Subcutaneous adipose tissue (tissue), 4 donors: Measurements from ENCODE around the gene FLCN. TPM values are rescaled to one million over a fixed set of nuclear protein-coding genes. Genes with fewer than 3 reads are reported as not detected.

Experiments
- total RNA-seq, 4 donors: library from RNA; depleted of rRNA; stranded (reverse); fragments of >200 nt; gene quantifications; one replicate each; pipeline ENCODE4 v1.1.0, GENCODE V29; 2016
- TF ChIP-seq, protein P1 (sequence below): fragments of 450-650 bp; IDR thresholded peaks from one replicate; pipeline ENCODE4 v1.5.1; 2016; ENCODE audit warnings: low read depth, mild to moderate bottlenecking, control low read depth, antibody characterized with exemption, moderate library complexity

Gene FLCN
- total RNA-seq, 4 donors from 2014 or later = 25.4 to 123 (median 69.6) TPM

GRCh38 chr17:17232303-17232621 lies 4.7 kb downstream of the FLCN start:
- TF ChIP-seq, protein P1, sequence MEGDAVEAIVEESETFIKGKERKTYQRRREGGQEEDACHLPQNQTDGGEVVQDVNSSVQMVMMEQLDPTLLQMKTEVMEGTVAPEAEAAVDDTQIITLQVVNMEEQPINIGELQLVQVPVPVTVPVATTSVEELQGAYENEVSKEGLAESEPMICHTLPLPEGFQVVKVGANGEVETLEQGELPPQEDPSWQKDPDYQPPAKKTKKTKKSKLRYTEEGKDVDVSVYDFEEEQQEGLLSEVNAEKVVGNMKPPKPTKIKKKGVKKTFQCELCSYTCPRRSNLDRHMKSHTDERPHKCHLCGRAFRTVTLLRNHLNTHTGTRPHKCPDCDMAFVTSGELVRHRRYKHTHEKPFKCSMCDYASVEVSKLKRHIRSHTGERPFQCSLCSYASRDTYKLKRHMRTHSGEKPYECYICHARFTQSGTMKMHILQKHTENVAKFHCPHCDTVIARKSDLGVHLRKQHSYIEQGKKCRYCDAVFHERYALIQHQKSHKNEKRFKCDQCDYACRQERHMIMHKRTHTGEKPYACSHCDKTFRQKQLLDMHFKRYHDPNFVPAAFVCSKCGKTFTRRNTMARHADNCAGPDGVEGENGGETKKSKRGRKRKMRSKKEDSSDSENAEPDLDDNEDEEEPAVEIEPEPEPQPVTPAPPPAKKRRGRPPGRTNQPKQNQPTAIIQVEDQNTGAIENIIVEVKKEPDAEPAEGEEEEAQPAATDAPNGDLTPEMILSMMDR = no peak

- TF ChIP-seq, protein P1 = no peak
Observed at GRCh38 chr17:17231621-17232302, 5.2 kb downstream of the FLCN start.

DNA sequence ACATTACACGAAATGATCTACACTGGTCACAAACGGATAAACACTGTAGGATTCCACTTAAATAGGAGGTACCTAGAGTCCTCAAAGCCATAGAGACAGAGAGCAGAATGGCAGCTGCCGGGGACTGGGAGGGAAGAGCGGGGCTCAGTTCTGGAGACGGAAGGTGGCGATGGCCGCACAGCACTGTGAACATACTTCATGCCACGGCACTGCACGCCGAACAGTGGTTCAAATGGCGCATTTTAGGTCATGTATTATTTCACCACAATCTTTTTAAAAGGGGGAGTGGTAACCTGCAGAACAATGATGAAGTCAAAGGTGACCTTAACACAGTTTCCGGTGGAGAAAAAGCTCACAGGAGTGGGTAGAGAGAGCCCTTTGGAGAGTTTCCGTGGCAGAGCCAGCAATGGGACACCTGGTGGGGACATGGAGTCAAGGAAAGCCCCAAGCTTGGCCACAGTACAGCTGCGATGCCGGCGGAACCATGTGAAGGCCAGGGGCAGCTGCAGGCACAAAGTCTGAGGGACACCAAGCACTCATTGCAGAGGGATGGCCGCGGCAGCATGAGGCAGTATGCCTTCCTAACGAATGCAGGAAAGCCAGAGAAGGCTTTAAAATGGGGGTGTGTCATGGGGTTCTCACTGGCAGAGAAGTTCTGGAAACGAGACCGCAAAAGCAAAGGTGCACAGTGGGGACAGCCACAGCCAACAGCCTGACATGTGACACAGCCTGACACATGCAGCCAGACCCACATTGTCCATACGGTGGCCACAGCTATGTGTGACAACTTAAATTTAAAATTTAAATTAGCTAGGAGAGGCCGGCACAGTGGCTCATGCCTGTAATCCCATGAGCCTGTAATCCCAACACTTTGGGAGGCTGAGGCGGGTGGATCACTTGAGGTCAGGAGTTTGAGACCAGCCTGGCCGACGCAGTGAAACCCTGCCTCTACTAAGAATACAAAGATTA lies 7.3 kb downstream of the FLCN start:
- TF ChIP-seq, protein P1 = no peak

GRCh38 chr17:17228521-17229279 lies 8.3 kb downstream of the FLCN start:
- TF ChIP-seq, protein P1 = no peak

DNA sequence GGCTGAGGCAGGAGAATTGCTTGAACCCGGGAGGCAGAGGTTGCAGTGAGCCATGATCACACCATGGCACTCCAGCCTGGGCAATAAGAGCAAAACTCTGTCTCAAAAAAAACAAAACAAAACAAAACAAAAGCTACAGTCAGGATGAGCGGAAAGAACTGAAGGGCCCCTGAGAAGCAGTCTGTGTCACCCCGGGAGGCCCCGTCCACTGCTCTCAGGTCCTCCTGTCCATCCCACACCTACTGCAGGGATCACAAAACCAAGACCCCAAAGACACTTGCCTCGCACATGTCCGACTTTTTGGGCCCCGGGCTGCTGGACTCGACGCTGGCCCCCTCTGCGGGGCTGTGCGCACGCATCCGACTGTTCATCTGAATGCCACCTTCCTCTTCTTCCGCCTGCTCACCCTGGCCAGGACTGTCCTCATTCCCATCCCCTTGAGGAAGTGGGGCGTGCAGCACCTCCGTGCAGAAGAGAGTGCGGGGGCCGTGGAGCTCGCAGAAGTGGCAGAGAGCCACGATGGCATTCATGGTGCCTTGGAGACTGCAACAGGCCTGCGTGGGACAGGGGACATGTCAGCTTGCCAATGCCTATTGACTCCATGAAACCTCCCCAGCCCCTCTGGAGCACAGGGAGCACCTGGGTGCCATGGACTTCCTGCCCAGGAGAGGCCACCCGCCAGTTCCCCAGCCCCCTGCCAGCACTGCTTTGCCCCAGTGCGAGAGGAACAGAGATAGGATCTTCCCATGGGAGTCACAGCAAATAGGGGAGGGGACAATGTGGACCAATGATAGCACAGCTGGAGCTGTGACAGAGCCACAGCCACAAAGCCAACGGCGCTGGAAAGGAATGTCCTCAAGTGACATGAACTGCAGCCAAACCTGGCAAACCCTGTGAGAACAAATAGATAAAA lies 9.1 kb downstream of the FLCN start:
- TF ChIP-seq, protein P1 = no peak

- TF ChIP-seq, protein P1 = no peak
Observed at GRCh38 chr17:17226451-17227265, 10.3 kb downstream of the FLCN start.
